Activated T-cell treated with anti-CD3 and anti-CD28 coated beads, Interleukin-2, amount 50 U/mL, for 48 hours (primary cell): ENCODE data around the gene MECP2.

Experiments
- DNase-seq, 2 experiments: peaks; one replicate each; pipeline ENCODE4 v3.0.0-alpha.2; 2020

MECP2 gene

DNA sequence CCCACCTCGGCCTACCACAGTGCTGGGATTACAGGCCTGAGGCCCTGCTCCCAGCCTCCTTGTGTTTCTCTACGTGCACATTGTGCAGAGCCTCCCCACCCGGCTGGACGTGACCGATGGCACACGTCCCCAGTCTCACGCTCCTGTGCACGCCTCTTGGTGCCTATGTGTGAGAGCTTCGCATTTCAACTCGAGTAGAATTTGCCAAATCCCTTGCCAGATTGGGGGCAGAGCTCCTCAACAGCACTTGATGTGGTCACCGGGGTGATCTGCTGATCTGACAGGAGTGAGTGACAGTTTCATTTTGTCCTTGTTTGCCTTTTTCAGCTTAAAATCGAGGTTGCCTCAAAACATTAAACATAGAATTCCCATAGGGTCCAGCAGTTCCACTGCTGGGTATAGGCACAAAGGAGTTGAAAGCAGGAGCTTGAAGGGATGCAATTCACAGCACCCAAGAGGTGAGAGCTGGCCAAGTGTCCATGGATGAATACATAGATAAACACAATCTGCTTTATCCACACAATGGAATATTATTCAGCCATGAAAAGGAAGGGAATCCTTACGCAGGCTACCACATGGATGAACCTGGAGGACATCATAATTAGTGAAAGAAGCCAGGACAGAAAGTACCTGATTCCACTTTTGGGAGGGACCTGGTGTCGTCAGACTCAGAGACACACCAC lies 107.4 kb downstream of the MECP2 start:
- no peak for DNase-seq

DNA sequence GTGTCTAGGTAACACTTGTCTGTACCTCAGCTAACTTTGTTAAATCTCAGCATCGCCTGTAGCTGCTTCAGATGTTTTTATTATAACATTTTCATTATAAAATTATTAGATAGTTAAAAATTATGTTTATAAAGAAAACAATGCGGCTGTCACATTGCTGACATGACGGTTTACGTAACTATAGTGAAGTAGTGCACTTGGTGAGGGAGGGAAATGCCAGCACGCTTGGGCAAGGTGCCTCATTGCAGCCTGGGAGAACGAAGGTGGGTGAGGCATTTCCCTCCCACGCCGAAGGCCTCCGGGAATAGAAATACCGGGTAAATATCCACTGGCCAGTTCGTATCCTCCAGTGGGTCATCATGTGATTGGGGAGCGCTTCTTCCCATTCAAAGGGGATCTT lies 109.0 kb downstream of the MECP2 start:
- DNase-seq, result no peak

- peak; percentile 50 to 66 for DNase-seq
Measured at GRCh38 chrX:153984351-153985178, 113.0 kb downstream of the MECP2 start.

DNA sequence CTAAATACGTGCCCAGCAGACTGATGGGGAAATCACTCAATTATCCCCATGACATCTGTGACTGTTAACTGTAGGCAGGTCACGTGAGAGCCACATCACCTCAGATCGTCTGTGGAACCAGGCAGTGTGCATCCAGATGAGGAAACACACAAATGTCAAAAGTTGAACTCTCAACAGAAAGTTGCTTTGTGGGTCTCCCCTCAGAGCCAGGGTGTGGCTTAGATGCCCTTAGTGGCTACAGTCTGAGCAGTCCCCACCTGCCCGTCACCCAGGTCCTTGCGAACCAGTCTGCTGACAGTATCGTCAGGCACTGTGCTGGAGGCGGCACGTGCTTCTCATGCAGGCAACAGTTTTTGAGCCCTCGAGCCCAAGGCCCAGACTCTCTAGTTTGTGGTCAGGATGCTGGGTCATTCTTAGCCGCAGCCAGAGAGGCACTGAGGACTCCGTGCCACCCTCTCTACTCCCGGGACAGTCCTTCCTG lies 114.2 kb downstream of the MECP2 start:
- peak in 1 of 2 experiments; percentile 42 for DNase-seq

- peak; percentile 75 to 80 for DNase-seq
Measured at GRCh38 chrX:153981771-153982533, 115.6 kb downstream of the MECP2 start.

DNA sequence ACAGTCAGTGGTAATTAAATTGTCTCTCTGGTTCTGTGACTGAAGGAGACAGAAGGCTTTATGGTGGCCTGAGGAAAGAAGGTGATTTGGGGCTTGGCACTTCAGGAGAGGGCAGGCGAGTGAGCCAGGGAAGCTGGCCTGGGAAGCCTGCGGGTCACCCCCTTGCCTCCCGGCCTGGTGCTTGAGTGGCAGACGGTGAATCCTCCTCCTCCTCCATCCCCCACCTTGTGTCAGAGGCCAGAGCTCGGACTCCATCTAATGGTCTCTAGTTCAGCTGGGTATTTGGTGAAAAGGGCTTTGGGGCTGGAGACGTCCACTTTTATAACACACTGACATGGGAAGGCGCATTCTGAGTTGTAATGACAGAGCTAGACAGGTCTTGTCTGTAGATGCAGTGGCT lies 116.3 kb downstream of the MECP2 start:
- no peak for DNase-seq

DNA sequence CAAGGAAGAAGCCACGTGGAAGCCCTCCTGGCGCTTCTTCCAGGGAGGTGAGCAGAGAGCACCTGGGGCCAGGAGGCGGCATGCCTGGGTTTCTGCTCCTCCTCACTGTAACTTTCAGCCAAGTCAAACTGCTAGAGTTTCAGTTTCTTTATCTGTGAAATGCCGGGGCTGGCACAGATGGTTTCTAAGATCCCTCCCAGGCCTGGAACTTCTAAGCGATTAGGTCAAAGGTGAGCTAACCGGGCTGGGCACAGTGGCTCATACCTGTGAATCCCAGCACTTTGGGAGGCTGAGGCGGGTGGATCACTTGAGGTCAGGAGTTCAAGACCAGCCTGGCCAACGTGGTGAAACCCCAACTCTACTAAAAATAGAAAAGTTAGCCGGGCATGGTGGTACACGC lies 117.1 kb downstream of the MECP2 start:
- DNase-seq, result peak; percentile 48 to 51

- no peak for DNase-seq
Measured at GRCh38 chrX:153974726-153975286, 122.7 kb downstream of the MECP2 start.

- no peak for DNase-seq
Measured at GRCh38 chrX:153974003-153974725, 123.4 kb downstream of the MECP2 start.

GRCh38 chrX:153973127-153974002 lies 124.2 kb downstream of the MECP2 start:
- DNase-seq, result no peak

- DNase-seq, result peak; percentile 93 to 94
Measured at GRCh38 chrX:153972368-153973126, 125.0 kb downstream of the MECP2 start, which contains the start of gene TMEM187. TMEM187 (plus strand) TSS chrX:153972754; CDS start chrX:153982063, 9,309 bp downstream.
